HCT116 (cell line): ENCODE data around the gene GPAM. TPM values are rescaled to one million over a fixed set of nuclear protein-coding genes. Genes with fewer than 3 reads are reported as not detected.
"Not testable (repeated sequence)": the region's sequence is repeated elsewhere in the genome, so short reads cannot be mapped to it uniquely, and the experiment has no call there.

Source experiments
- ATAC-seq: fragments of 200-7000 bp; cut with Tn5 transposase; 2 replicates; pipeline ENCODE4 v1.9.1; 2020; ENCODE audit warnings: mild to moderate bottlenecking, moderate library complexity
- BruUV-seq: library from RNA; stranded (reverse); fragments of 400-500 nt; replicated peaks from 2 replicates; lab custom pipeline; 2021; lab: Mats Ljungman, UMichigan
- CTCF ChIA-PET: fragments of 300-600 bp; sonication (Branson Sonifier 250); formaldehyde crosslinking; loops from one replicate; lab custom pipeline; 2021; ENCODE audit warnings: antibody characterized with exemption; lab: Charles Lee
- POLR2A ChIA-PET: fragments of 300-600, 350-600 bp; sonication (Branson Sonifier 250); formaldehyde crosslinking; loops from one replicate; lab custom pipeline; 2021; ENCODE audit warnings: antibody characterized with exemption; lab: Charles Lee
- RAD21 ChIA-PET, 2 experiments: fragments of 300-600 bp; sonication (Branson Sonifier 250); formaldehyde crosslinking; loops; one replicate each; lab custom pipeline; 2023; ENCODE audit warnings: low total read pairs in 2 of 2; ENCODE audit not compliant: uncharacterized antibody in 2 of 2, unreplicated experiment in 2 of 2, low non-redundant PET in 1 of 2; lab: Charles Lee
- DNase-seq: peaks from one replicate; pipeline ENCODE4 v3.0.0-alpha.2; 2010; ENCODE audit warnings: low read depth, low spot score
- H2AFZ ChIP-seq: fragments of 200-600 bp; shearing (Covaris generic), sonication (generic); 2 replicates; pipeline ENCODE4 v1.6.1; 2017; ENCODE audit warnings: low read depth, mixed run types, mixed read lengths, antibody characterized with exemption, low read length; ENCODE audit not compliant: poor library complexity, severe bottlenecking
- H3K27ac ChIP-seq: 2 replicates; pipeline ENCODE4 v1.5.1; 2012; ENCODE audit warnings: low read depth, low read length
- H3K27me3 ChIP-seq: fragments of 200-600 bp; sonication (generic); 2 replicates; pipeline ENCODE4 v1.6.1; 2016; ENCODE audit warnings: mixed run types, low read length, mixed read lengths; ENCODE audit not compliant: insufficient read depth
- H3K36me3 ChIP-seq, 2 experiments: fragments of 200-500 bp in 1 of 2; fragments of 200-600 bp in 1 of 2; sonication (Bioruptor generic) in 1 of 2; sonication (generic) in 1 of 2; 2 replicates each; pipeline versions ENCODE4 v1.5.1 to v1.6.1; 2014 to 2016; ENCODE audit warnings: low read length in 2 of 2, inconsistent platforms in 1 of 2, mixed read lengths in 1 of 2, mixed run types in 1 of 2; ENCODE audit not compliant: insufficient read depth in 2 of 2, control insufficient read depth in 1 of 2
- H3K4me1 ChIP-seq, 2 experiments: fragments of 200-600 bp in 1 of 2; sonication (generic) in 1 of 2; 2 replicates each; pipeline versions ENCODE4 v1.5.1 to v1.6.1; 2012 to 2017; ENCODE audit warnings: low read length in 2 of 2, inconsistent platforms in 1 of 2, mild to moderate bottlenecking in 1 of 2, mixed read lengths in 1 of 2, mixed run types in 1 of 2, moderate library complexity in 1 of 2; ENCODE audit not compliant: insufficient read depth in 2 of 2, control insufficient read depth in 1 of 2
- H3K4me2 ChIP-seq: fragments of 200-600 bp; sonication (generic); 2 replicates; pipeline ENCODE4 v1.6.1; 2017; ENCODE audit warnings: mixed run types, low read length, mixed read lengths
- H3K4me3 ChIP-seq, 2 experiments: fragments of 200-600 bp in 1 of 2; sonication (generic) in 1 of 2; replicated peaks in 1 of 2; 2 replicates each; pipeline ENCODE4 v1.5.1; 2011 to 2016; ENCODE audit warnings: low read length in 2 of 2, control low read depth in 1 of 2, low read depth in 1 of 2, mild to moderate bottlenecking in 1 of 2, mixed read lengths in 1 of 2, mixed run types in 1 of 2
- H3K79me2 ChIP-seq: fragments of 200-600 bp; sonication (generic); 2 replicates; pipeline ENCODE4 v1.6.1; 2017; ENCODE audit warnings: mild to moderate bottlenecking, mixed run types, low read length, moderate library complexity, mixed read lengths; ENCODE audit not compliant: insufficient read depth
- H3K9ac ChIP-seq: fragments of 200-600 bp; sonication (generic); 2 replicates; pipeline ENCODE4 v1.6.1; 2016; ENCODE audit warnings: low read length, mixed read lengths
- H3K9me2 ChIP-seq: fragments of 200-600 bp; sonication (generic), shearing (Covaris generic); 2 replicates; pipeline ENCODE4 v1.6.1; 2017; ENCODE audit warnings: mixed run types, mild to moderate bottlenecking, moderate library complexity; ENCODE audit not compliant: insufficient read depth
- H3K9me3 ChIP-seq, 2 experiments: fragments of 200-500 bp in 1 of 2; fragments of 200-600 bp in 1 of 2; sonication (Bioruptor generic) in 1 of 2; sonication (generic) in 1 of 2; 2 replicates each; pipeline ENCODE4 v1.6.1; 2014 to 2017; ENCODE audit warnings: low read length in 2 of 2, mixed read lengths in 2 of 2, inconsistent platforms in 1 of 2, low read depth in 1 of 2, mild to moderate bottlenecking in 1 of 2, mixed run types in 1 of 2, moderate library complexity in 1 of 2; ENCODE audit not compliant: control insufficient read depth in 1 of 2, insufficient read depth in 1 of 2
- H4K20me1 ChIP-seq: fragments of 200-600 bp; sonication (generic), shearing (Covaris generic); 2 replicates; pipeline ENCODE4 v1.6.1; 2017; ENCODE audit warnings: mixed run types, mild to moderate bottlenecking, moderate library complexity; ENCODE audit not compliant: insufficient read depth
- FOSL1 ChIP-seq: IDR thresholded peaks from 2 replicates; pipeline ENCODE4 v1.6.1; 2012; ENCODE audit warnings: low read depth
- RAD21 ChIP-seq: IDR thresholded peaks from 2 replicates; pipeline ENCODE4 v1.6.1; 2012; ENCODE audit warnings: low read depth, mild to moderate bottlenecking
- ZFX ChIP-seq: fragments of 450-650 bp; IDR thresholded peaks from 2 replicates; pipeline ENCODE4 v1.6.1; 2017
- intact Hi-C: fragments of 100-400 bp; cut with micrococcal nuclease; formaldehyde crosslinking; loops from 2 replicates; pipeline ENCODE4 v1.10.0; 2022
- total RNA-seq: library from RNA; stranded (reverse); gene quantifications from one replicate; pipeline ENCODE4 v1.2.1, GENCODE V29; 2021; ENCODE audit not compliant: unreplicated experiment

Gene GPAM
- total RNA-seq, 1 experiment from 2014 or later: 19.3 TPM

DNA sequence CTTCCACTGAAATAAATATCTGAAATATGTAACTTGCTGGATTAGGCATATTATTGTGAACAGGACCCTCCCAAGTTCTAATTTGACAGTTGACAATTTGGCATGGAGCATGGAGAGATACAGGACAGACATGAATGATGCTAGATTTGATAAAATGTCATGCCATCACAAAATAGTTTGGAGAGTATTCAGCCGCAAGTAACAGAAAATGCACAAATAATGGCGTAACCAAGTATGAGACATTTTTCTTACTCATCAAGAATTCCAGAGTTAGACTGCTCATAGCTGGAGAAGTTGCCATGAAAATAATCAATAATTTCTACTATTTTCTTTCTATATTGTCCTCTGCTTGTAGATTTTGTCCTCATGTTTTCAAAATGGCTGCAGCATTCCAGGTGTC, 45.5 kb upstream of the GPAM start:
- Histone ChIP-seq H3K79me2 (no peaks in the 10 kb centered on the region), H2AFZ (no peak overlapping the region), H3K4me3 (no peak overlapping the region), H3K4me2 (no peak overlapping the region), H3K9me2 (no peaks in the 10 kb centered on the region), H3K36me3 (no peaks in the 10 kb centered on the region), H3K4me1 (peaks cover 0 to 13% of the 10 kb centered on the region in 2 experiments; a peak in 1 of 4 replicates), H3K9me3 (no peaks in the 10 kb centered on the region; a peak in 1 of 4 replicates), H3K9ac (no peak overlapping the region), H3K27ac (no peak overlapping the region), H4K20me1 (no peaks in the 10 kb centered on the region), H3K27me3 (no peaks in the 10 kb centered on the region)
- no TSS peak for BruUV-seq
- ChIA-PET POLR2A (no interaction called here), RAD21 (no interaction called here), CTCF (no interaction called here)
- intact Hi-C loops: no loop called here
- TF ChIP-seq ZFX: no peak
- no peak for TF ChIP-seq RAD21
- TF ChIP-seq FOSL1: no peak
- ATAC-seq (no peak), DNase-seq (no peak)

DNA sequence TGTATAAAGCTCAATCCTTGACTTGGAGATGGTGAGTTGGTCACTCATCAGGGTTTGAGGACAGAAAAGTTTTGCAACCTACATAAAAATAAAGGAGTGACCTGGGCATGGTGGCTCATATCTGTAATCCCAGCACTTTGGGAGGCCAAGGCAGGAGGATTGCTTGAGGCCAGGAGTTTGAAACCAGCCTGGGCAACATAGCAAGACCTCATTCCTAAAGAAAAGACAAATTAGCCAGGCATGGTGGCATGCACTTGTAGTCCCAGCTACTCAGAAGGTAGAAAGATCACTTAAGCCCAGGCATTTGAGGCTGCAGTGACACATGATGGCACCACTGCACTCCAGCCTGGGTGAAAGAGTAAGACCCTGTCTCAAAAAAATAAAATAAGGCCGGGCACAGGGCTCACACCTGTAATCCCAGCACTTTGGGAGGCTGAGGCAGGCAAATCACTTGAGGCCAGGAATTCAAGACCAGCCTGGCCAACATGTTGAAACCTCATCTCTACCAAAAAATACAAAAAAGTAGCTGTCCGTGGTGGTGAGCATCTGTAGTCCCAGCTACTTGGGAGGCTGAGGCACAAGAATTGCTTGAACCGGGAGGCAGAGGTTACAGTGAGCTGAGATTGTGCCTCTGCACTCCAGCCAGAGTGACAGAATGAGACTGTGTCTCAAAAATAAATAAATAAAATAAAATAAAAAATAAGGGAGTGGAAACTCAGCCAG, 45.0 kb upstream of the GPAM start:
- CTCF ChIA-PET, intact Hi-C loops, H3K9ac ChIP-seq, ATAC-seq, H3K36me3 ChIP-seq, H3K4me3 ChIP-seq, POLR2A ChIA-PET, BruUV-seq, H3K9me3 ChIP-seq, H3K27ac ChIP-seq, H3K9me2 ChIP-seq, H3K4me2 ChIP-seq, H2AFZ ChIP-seq, DNase-seq, H4K20me1 ChIP-seq, H3K27me3 ChIP-seq, H3K79me2 ChIP-seq, RAD21 ChIA-PET: not testable (repeated sequence)
- H3K4me1 ChIP-seq: peaks cover 0 to 13% of the 10 kb centered on the region in 2 experiments; a peak in 1 of 4 replicates
